IMR-90 (cell line): Measurements from ENCODE around the gene GPRIN3. TPM values are rescaled to one million over a fixed set of nuclear protein-coding genes. Genes with fewer than 3 reads are reported as not detected.

Experiments
- ATAC-seq: fragments of 200-7000 bp; cut with Tn5 transposase; 2 replicates; pipeline ENCODE4 v1.9.1; 2020; ENCODE audit warnings: low read depth, mild to moderate bottlenecking, moderate library complexity
- BruUV-seq: library from RNA; stranded (reverse); fragments of 400-500 nt; replicated peaks from 2 replicates; lab custom pipeline; 2021; lab: Mats Ljungman, UMichigan
- CTCF ChIA-PET: fragments of 300-600 bp; formaldehyde crosslinking; extraction: SDS; loops from one replicate; lab custom pipeline; 2021; ENCODE audit warnings: antibody characterized with exemption; lab: Yijun Ruan, JAX
- POLR2A ChIA-PET: fragments of 300-600 bp; sonication (Branson Sonifier 250); formaldehyde crosslinking; loops from one replicate; lab custom pipeline; 2022; ENCODE audit warnings: antibody characterized with exemption; ENCODE audit not compliant: unreplicated experiment; lab: Charles Lee
- DNase-seq: peaks from one replicate; pipeline ENCODE4 v3.0.0; 2013
- H2AFZ ChIP-seq: replicated peaks from 2 replicates; pipeline ENCODE3; 2013; ENCODE audit warnings: low read length, mild to moderate bottlenecking; ENCODE audit not compliant: poor library complexity
- H2AK5ac ChIP-seq: 2 replicates; pipeline ENCODE4 v1.6.1; 2013; ENCODE audit warnings: low read depth, low read length, inconsistent platforms
- H2AK9ac ChIP-seq: replicated peaks from 2 replicates; pipeline ENCODE3; 2013; ENCODE audit warnings: mild to moderate bottlenecking, low read depth, low read length, moderate library complexity; ENCODE audit not compliant: poor library complexity
- H2BK120ac ChIP-seq: 2 replicates; pipeline ENCODE4 v1.6.1; 2013; ENCODE audit warnings: low read depth, low read length, inconsistent platforms
- H2BK15ac ChIP-seq: 3 replicates; pipeline ENCODE4 v1.6.1; 2013; ENCODE audit warnings: low read depth, low read length, inconsistent platforms
- H2BK20ac ChIP-seq: 2 replicates; pipeline ENCODE4 v1.6.1; 2013; ENCODE audit warnings: low read depth, mild to moderate bottlenecking, inconsistent platforms, low read length, moderate library complexity
- H2BK5ac ChIP-seq: 2 replicates; pipeline ENCODE4 v1.6.1; 2013; ENCODE audit warnings: mild to moderate bottlenecking, low read depth, low read length, inconsistent platforms; ENCODE audit not compliant: poor library complexity, severe bottlenecking
- H3K14ac ChIP-seq: replicated peaks from 2 replicates; pipeline ENCODE4 v1.6.1; 2013; ENCODE audit warnings: low read depth, low read length, inconsistent platforms
- H3K18ac ChIP-seq: 2 replicates; pipeline ENCODE4 v1.6.1; 2013; ENCODE audit warnings: low read depth, low read length, control low read depth
- H3K23ac ChIP-seq: 2 replicates; pipeline ENCODE4 v1.6.1; 2013; ENCODE audit warnings: low read depth, low read length, inconsistent platforms
- H3K27ac ChIP-seq: 2 replicates; pipeline ENCODE4 v1.5.1; 2013; ENCODE audit warnings: mild to moderate bottlenecking, control low read depth, low read length; ENCODE audit not compliant: insufficient read depth
- H3K27me3 ChIP-seq: 2 replicates; pipeline ENCODE4 v1.6.1; 2013; ENCODE audit warnings: low read length; ENCODE audit not compliant: control insufficient read depth, insufficient read depth
- H3K36me3 ChIP-seq: 2 replicates; pipeline ENCODE4 v1.6.1; 2013; ENCODE audit warnings: low read length, mixed read lengths; ENCODE audit not compliant: control insufficient read depth, insufficient read depth
- H3K4ac ChIP-seq: 2 replicates; pipeline ENCODE4 v1.6.1; 2013; ENCODE audit warnings: low read depth, low read length, inconsistent platforms
- H3K4me1 ChIP-seq: 2 replicates; pipeline ENCODE4 v1.6.1; 2013; ENCODE audit warnings: low read length, mixed read lengths; ENCODE audit not compliant: control insufficient read depth, insufficient read depth
- H3K4me2 ChIP-seq: 2 replicates; pipeline ENCODE4 v1.6.1; 2013; ENCODE audit warnings: low read depth, mild to moderate bottlenecking, control low read depth, low read length, moderate library complexity
- H3K4me3 ChIP-seq: 2 replicates; pipeline ENCODE4 v1.5.1; 2013; ENCODE audit warnings: low read depth, mild to moderate bottlenecking, control low read depth, low read length, moderate library complexity; ENCODE audit not compliant: insufficient read depth
- H3K56ac ChIP-seq: 2 replicates; pipeline ENCODE4 v1.6.1; 2013; ENCODE audit warnings: low read length, inconsistent platforms; ENCODE audit not compliant: insufficient read depth; ENCODE audit errors: extremely low read depth
- H3K79me1 ChIP-seq, 2 experiments: 2 replicates each; pipeline ENCODE4 v1.6.1; 2013; ENCODE audit warnings: low read length in 2 of 2, inconsistent platforms in 1 of 2, low read depth in 1 of 2
- H3K9ac ChIP-seq: 2 replicates; pipeline ENCODE4 v1.6.1; 2013; ENCODE audit warnings: low read depth, low read length, control low read depth
- H3K9me1 ChIP-seq: 2 replicates; pipeline ENCODE4 v1.6.1; 2013; ENCODE audit warnings: low read length, inconsistent platforms; ENCODE audit not compliant: insufficient read depth
- H3K9me3 ChIP-seq: 2 replicates; pipeline ENCODE4 v1.6.1; 2013; ENCODE audit warnings: low read length; ENCODE audit not compliant: control insufficient read depth, insufficient read depth
- H4K20me1 ChIP-seq: 2 replicates; pipeline ENCODE4 v1.6.1; 2013; ENCODE audit warnings: low read length, inconsistent platforms; ENCODE audit not compliant: insufficient read depth
- H4K5ac ChIP-seq: 2 replicates; pipeline ENCODE4 v1.6.1; 2013; ENCODE audit warnings: mild to moderate bottlenecking, low read depth, low read length, control low read depth
- H4K8ac ChIP-seq, 2 experiments: 2 replicates each; pipeline ENCODE4 v1.6.1; 2013; ENCODE audit warnings: low read depth in 2 of 2, low read length in 2 of 2, control low read depth in 1 of 2, inconsistent platforms in 1 of 2
- H4K91ac ChIP-seq: 2 replicates; pipeline ENCODE4 v1.6.1; 2013; ENCODE audit warnings: low read depth, low read length, inconsistent platforms; ENCODE audit not compliant: insufficient read depth
- USF2 ChIP-seq: fragments of 150-350 bp; IDR thresholded peaks from 2 replicates; pipeline ENCODE4 v1.6.1; 2017; ENCODE audit warnings: mild to moderate bottlenecking, antibody characterized with exemption, low read length, low read depth
- dilution Hi-C: fragments of 300-500 bp; cut with HindIII; formaldehyde crosslinking; loops from one replicate; pipeline ENCODE4 v1.14.3; 2018; ENCODE audit warnings: low sequenced_read_pairs; ENCODE audit not compliant: unreplicated experiment
- in situ Hi-C: fragments of 300-500 bp; cut with MboI; formaldehyde crosslinking; loops from 3 replicates; pipeline ENCODE4 v1.14.3; 2019; ENCODE audit warnings: low sequenced_read_pairs, inconsistent platforms, mixed read lengths
- intact Hi-C: fragments of 100-400 bp; cut with micrococcal nuclease; formaldehyde crosslinking; loops from 2 replicates; pipeline ENCODE4 v1.10.0; 2022
- polyA plus RNA-seq, 3 experiments: library from polyadenylated mRNA; depleted of rRNA; stranded (reverse); fragments of >200 nt; gene quantifications; 2 replicates each; pipeline ENCODE4 v1.2.3, GENCODE V29; 2012; ENCODE audit warnings: low replicate concordance in 1 of 3
- total RNA-seq: library from RNA; depleted of rRNA; stranded (reverse); fragments of >200 nt; gene quantifications from 2 replicates; pipeline ENCODE4 v1.2.3, GENCODE V29; 2012

The GPRIN3 gene
- total and polyA plus RNA-seq, 2 of the 4 experiments (the other 2 are of a cell fraction), result under 0.01 TPM; not detected in 1

- dilution Hi-C loops (no loop called here), intact Hi-C loops (no loop called here), in situ Hi-C loops (no loop called here)
- no peak for ATAC-seq
- H4K91ac ChIP-seq, result no peak overlapping the region
- H2AK5ac ChIP-seq, result no peak overlapping the region
- H3K9me1 ChIP-seq, result no peaks in the 10 kb centered on the region
- H3K9me3 ChIP-seq, result no peaks in the 10 kb centered on the region
- H3K27me3 ChIP-seq, result no peaks in the 10 kb centered on the region
- no peak overlapping the region for H3K56ac ChIP-seq
- H3K4ac ChIP-seq, result no peak overlapping the region
- no peak overlapping the region for H2AFZ ChIP-seq
- H3K9ac ChIP-seq, result no peak overlapping the region
- no peaks in the 10 kb centered on the region for H3K79me1 ChIP-seq
- no peaks in the 10 kb centered on the region for H3K36me3 ChIP-seq
- H2AK9ac ChIP-seq, result no peak overlapping the region
- H4K8ac ChIP-seq, result no peak overlapping the region
- no peak overlapping the region for H3K4me3 ChIP-seq
- H3K23ac ChIP-seq, result no peak overlapping the region
- no peaks in the 10 kb centered on the region for H3K4me1 ChIP-seq
- ChIA-PET POLR2A (no interaction called here), CTCF (no interaction called here)
- no peak for TF ChIP-seq USF2
- H3K4me2 ChIP-seq, result no peak overlapping the region
- no peak overlapping the region for H2BK120ac ChIP-seq
- H4K20me1 ChIP-seq, result no peaks in the 10 kb centered on the region
- DNase-seq, result no peak
- no peak overlapping the region for H3K14ac ChIP-seq
- H3K27ac ChIP-seq, result no peak overlapping the region
- H2BK15ac ChIP-seq, result no peak overlapping the region
- BruUV-seq, result no TSS peak
- H2BK5ac ChIP-seq, result no peak overlapping the region
- no peak overlapping the region for H4K5ac ChIP-seq
- H2BK20ac ChIP-seq, result no peak overlapping the region
- H3K18ac ChIP-seq, result no peak overlapping the region
Observed at GRCh38 chr4:89334311-89334710, 26.7 kb upstream of the GPRIN3 start.
